ENCODE measurements around the gene PCDHGA9. TPM values are rescaled to one million over a fixed set of nuclear protein-coding genes. Genes with fewer than 3 reads are reported as not detected.

The PCDHGA9 gene
- total RNA-seq (2022; extraction: Qiagen RNA extraction; ENCODE audit: low read depth) = 0.04 to 0.09 TPM (median 0.06 TPM) in 4 of 5 replicates, not detected in the other

GRCh38 chr5:141402553-141403243 is at the start of gene PCDHGA9:
Gene PCDHGA9 (plus strand): TSS chr5:141402778. CDS start chr5:141402953, 175 bp downstream.

GRCh38 chr5:141354900-141355469 is 47.6 kb upstream of the PCDHGA9 start, which contains the start of gene PCDHGA4:
Gene PCDHGA4 (plus strand): TSS chr5:141355021. CDS start chr5:141355108, 87 bp downstream.

GRCh38 chr5:141359790-141360426 is 42.7 kb upstream of the PCDHGA9 start, which contains the start of gene PCDHGB2:
Gene PCDHGB2 (plus strand): TSS chr5:141359994. CDS start chr5:141360136, 142 bp downstream.

GRCh38 chr5:141363952-141364660 is 38.5 kb upstream of the PCDHGA9 start, which contains the start of gene PCDHGA5:
Gene PCDHGA5 (plus strand): TSS chr5:141364162. CDS start chr5:141364331, 169 bp downstream.

GRCh38 chr5:141369994-141370848 is 32.4 kb upstream of the PCDHGA9 start, which contains the start of gene PCDHGB3:
Gene PCDHGB3 (plus strand): TSS chr5:141370242. CDS start chr5:141370395, 153 bp downstream.

GRCh38 chr5:141373673-141374317 is 28.8 kb upstream of the PCDHGA9 start, which contains the start of gene PCDHGA6:
Gene PCDHGA6 (plus strand): TSS chr5:141373891. CDS start chr5:141374084, 193 bp downstream.

GRCh38 chr5:141382469-141383294 is 19.9 kb upstream of the PCDHGA9 start, which contains the start of gene PCDHGA7:
Gene PCDHGA7 (plus strand): TSS chr5:141382742. CDS start chr5:141382900, 158 bp downstream.

GRCh38 chr5:141387557-141388311 is 14.8 kb upstream of the PCDHGA9 start, which contains the start of gene PCDHGB4:
Gene PCDHGB4 (plus strand): TSS chr5:141387698. CDS start chr5:141387885, 187 bp downstream.

GRCh38 chr5:141392429-141393198 is 10.0 kb upstream of the PCDHGA9 start, which contains the start of gene PCDHGA8:
Gene PCDHGA8 (plus strand): TSS chr5:141392633. CDS start chr5:141392814, 181 bp downstream.

GRCh38 chr5:141397756-141398551 is 4.6 kb upstream of the PCDHGA9 start, which contains the start of gene PCDHGB5:
Gene PCDHGB5 (plus strand): TSS chr5:141397947. CDS start chr5:141398128, 181 bp downstream.

GRCh38 chr5:141407790-141408505 is 5.4 kb downstream of the PCDHGA9 start, which contains the start of gene PCDHGB6:
Gene PCDHGB6 (plus strand): TSS chr5:141408021. CDS start chr5:141408203, 182 bp downstream.

GRCh38 chr5:141412854-141413539 is 10.4 kb downstream of the PCDHGA9 start, which contains the start of gene PCDHGA10:
Gene PCDHGA10 (plus strand): TSS chr5:141412987. CDS start chr5:141413176, 189 bp downstream.

GRCh38 chr5:141417494-141418172 is 15.1 kb downstream of the PCDHGA9 start, which contains the start of gene PCDHGB7:
Gene PCDHGB7 (plus strand): TSS chr5:141417677. CDS start chr5:141417860, 183 bp downstream.

GRCh38 chr5:141420855-141421488 is 18.4 kb downstream of the PCDHGA9 start, which contains the start of gene PCDHGA11:
Gene PCDHGA11 (plus strand): TSS chr5:141421051. CDS start chr5:141421228, 177 bp downstream.

Measured in A549 treated with DMSO at 1 μM for 4 hours (cell line).